Glutamatergic neuron (in vitro differentiated cells): ENCODE data around the gene ZNF587B. TPM values are rescaled to one million over a fixed set of nuclear protein-coding genes. Genes with fewer than 3 reads are reported as not detected.
"Not testable (repeated sequence)": the region's sequence is repeated elsewhere in the genome, so short reads cannot be mapped to it uniquely, and the experiment has no call there.

Source experiments
- DNase-seq: peaks from one replicate; pipeline ENCODE4 v3.0.0; 2022
- H3K27ac Mint-ChIP-seq: one replicate; pipeline ENCODE4 v1.8.0; 2020; ENCODE audit warnings: mild to moderate bottlenecking, mixed read lengths, inconsistent platforms; ENCODE audit not compliant: unreplicated experiment
- H3K27me3 Mint-ChIP-seq: one replicate; pipeline ENCODE4 v1.8.0; 2020; ENCODE audit warnings: mild to moderate bottlenecking, moderate library complexity, mixed read lengths, inconsistent platforms; ENCODE audit not compliant: unreplicated experiment
- H3K36me3 Mint-ChIP-seq: one replicate; pipeline ENCODE4 v1.8.0; 2020; ENCODE audit warnings: mild to moderate bottlenecking, mixed read lengths, inconsistent platforms; ENCODE audit not compliant: unreplicated experiment
- H3K4me1 Mint-ChIP-seq: one replicate; pipeline ENCODE4 v1.8.0; 2020; ENCODE audit warnings: mild to moderate bottlenecking, low read depth, mixed read lengths, inconsistent platforms; ENCODE audit not compliant: unreplicated experiment
- H3K4me3 Mint-ChIP-seq: one replicate; pipeline ENCODE4 v1.8.0; 2020; ENCODE audit warnings: mild to moderate bottlenecking, mixed read lengths, inconsistent platforms; ENCODE audit not compliant: unreplicated experiment
- H3K9me3 Mint-ChIP-seq: one replicate; pipeline ENCODE4 v1.8.0; 2020; ENCODE audit warnings: mild to moderate bottlenecking, moderate library complexity, mixed read lengths, inconsistent platforms; ENCODE audit not compliant: unreplicated experiment
- CTCF ChIP-seq: fragments of 200-600 bp; sonication (generic); IDR thresholded peaks from one replicate; pipeline ENCODE4 v1.5.0; 2021; ENCODE audit not compliant: partially characterized antibody, unreplicated experiment
- total RNA-seq: library from RNA; stranded (reverse); fragmentation: NEBNext Ultra II Directional; extraction: Animal tissue kit (Norgen Biotek cat#: 25700); gene quantifications from one replicate; pipeline ENCODE4 v1.2.1, GENCODE V29; 2021; ENCODE audit not compliant: unreplicated experiment

The ZNF587B gene
- total RNA-seq, 1 donor from 2014 or later, result 16.9 TPM

DNA sequence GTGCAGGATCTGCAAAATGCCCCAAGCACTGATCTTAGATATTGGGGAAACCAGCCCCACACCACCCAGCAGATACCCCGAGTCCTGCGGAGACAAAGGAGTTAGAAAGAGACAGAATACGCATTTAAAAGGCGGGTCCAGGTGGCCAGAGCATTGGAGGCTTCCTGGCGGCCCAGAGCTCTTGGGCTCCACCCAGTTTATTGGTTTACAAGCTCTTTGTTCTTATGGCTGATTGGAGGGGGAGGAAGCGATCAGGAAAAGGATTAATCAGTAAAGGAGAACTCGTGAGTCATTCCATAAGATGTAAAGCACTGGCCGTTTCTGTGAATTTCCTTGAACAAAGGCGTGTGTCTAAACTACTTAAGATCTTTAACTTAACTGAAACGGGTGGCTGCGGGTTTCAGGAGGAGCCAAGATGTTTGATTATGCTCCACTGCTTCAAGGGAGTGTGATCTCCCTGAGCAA is 20.5 kb downstream of the ZNF587B start:
- Mint-ChIP-seq H3K27me3 (peaks cover 8% of the 10 kb centered on the region), H3K4me3 (peak overlapping the region; percentile 98), H3K36me3 (peaks cover 9% of the 10 kb centered on the region), H3K9me3 (peaks cover 16% of the 10 kb centered on the region), H3K4me1 (peaks cover 13% of the 10 kb centered on the region), H3K27ac (peak overlapping the region; percentile 99)
- TF ChIP-seq CTCF, result no peak
- DNase-seq, result peak; percentile 35

DNA sequence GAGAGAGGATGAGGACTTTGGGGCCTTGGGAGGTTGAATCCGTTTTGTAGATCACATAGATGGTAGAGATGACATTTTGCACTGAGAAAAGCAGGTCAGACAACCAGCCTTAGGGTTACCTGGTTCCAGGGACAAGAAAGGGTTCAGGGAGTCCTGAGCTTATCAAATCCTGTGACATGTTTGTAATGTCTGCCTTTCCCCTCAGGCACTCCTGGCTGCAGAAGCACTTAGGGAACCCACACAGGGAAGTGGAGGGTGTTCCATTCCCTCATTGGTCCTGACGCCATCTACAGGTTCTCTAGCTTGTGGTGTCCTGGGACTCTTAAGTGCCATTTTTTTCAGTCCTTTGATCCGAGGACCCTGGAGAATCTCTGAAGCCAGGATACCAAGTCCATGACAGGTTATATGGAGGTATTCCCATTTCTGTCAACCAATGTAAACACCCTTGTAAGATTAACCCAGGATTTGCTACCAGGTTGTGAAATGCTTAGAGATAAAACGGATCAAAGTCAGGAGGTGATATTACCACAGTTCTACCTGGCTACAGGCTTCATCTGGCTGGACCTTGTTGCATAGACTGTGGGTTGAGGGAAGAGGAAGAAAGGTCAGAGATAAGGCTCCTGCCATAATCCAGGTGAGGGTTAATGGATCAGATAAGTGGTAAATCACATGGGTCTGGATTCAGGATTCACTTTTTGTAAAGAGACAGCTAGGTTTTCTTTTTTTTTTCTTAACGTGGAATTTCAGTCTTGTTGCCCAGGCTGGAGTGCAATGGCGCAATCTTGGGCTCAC is 21.9 kb downstream of the ZNF587B start:
- H3K9me3 Mint-ChIP-seq, result peaks cover 16% of the 10 kb centered on the region
- not testable (repeated sequence) for H3K27me3 Mint-ChIP-seq, DNase-seq, H3K36me3 Mint-ChIP-seq
- H3K27ac Mint-ChIP-seq, result peak overlapping the region; percentile 99
- peak overlapping the region; percentile 98 for H3K4me3 Mint-ChIP-seq
- peaks cover 13% of the 10 kb centered on the region for H3K4me1 Mint-ChIP-seq

DNA sequence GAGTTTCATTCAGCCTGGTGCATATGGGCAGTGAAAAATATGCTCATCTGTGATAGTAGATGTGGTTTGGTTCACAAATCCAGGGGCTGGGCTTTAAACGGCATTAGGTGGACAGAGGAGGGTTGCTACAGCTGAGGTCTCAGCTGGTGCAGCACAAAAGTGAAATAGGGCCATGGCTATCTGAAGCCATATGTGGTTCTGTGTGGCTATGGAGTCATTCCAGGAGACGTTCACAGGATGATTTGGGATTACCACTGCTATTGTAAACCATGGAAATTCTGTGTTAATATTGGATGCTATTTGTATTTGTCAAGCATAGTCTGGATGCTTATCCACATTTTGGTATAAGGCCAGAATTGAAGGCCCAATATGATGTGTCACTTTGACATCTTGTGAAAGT is 24.0 kb downstream of the ZNF587B start:
- not testable (repeated sequence) for H3K27me3 Mint-ChIP-seq, H3K36me3 Mint-ChIP-seq, DNase-seq, H3K27ac Mint-ChIP-seq, H3K4me3 Mint-ChIP-seq
- Mint-ChIP-seq H3K9me3 (peaks cover 14% of the 10 kb centered on the region), H3K4me1 (peaks cover 13% of the 10 kb centered on the region)

GRCh38 chr19:57862351-57862750 is 32.3 kb downstream of the ZNF587B start:
- not testable (repeated sequence) for H3K27me3 Mint-ChIP-seq, H3K4me3 Mint-ChIP-seq, H3K9me3 Mint-ChIP-seq, H3K27ac Mint-ChIP-seq, DNase-seq, H3K4me1 Mint-ChIP-seq, H3K36me3 Mint-ChIP-seq

- peaks cover 2% of the 10 kb centered on the region for H3K27me3 Mint-ChIP-seq
- H3K36me3 Mint-ChIP-seq, result peaks cover 5% of the 10 kb centered on the region
- H3K4me3 Mint-ChIP-seq, result no peak overlapping the region
- H3K4me1 Mint-ChIP-seq, result no peaks in the 10 kb centered on the region
- no peak for TF ChIP-seq CTCF
- no peak overlapping the region for H3K27ac Mint-ChIP-seq
- DNase-seq, result no peak
- no peaks in the 10 kb centered on the region for H3K9me3 Mint-ChIP-seq
Observed at GRCh38 chr19:57867868-57868492, 37.9 kb downstream of the ZNF587B start.

DNA sequence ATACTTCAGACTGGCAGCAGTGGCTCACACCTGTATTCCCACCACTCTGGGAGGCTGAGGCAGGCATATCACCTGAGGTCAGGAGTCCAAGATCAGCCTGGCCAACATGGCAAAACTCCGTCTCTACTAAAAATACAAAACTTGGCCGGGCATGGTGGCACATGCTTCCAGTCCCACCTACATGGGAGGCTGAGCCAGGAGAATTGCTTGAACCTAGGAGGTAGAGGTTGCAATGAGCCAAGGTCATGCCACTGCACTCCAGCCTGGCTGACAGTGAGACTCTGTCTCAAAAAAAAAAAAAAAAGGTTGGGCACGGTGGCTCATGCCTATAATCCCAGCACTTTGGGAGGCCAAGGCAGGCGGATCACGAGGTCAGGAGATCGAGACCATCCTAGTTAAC is 39.6 kb downstream of the ZNF587B start:
- not testable (repeated sequence) for H3K4me3 Mint-ChIP-seq, H3K27me3 Mint-ChIP-seq, DNase-seq, H3K27ac Mint-ChIP-seq, H3K4me1 Mint-ChIP-seq
- H3K9me3 Mint-ChIP-seq, result peaks cover 12% of the 10 kb centered on the region
- H3K36me3 Mint-ChIP-seq, result peaks cover 21% of the 10 kb centered on the region

DNA sequence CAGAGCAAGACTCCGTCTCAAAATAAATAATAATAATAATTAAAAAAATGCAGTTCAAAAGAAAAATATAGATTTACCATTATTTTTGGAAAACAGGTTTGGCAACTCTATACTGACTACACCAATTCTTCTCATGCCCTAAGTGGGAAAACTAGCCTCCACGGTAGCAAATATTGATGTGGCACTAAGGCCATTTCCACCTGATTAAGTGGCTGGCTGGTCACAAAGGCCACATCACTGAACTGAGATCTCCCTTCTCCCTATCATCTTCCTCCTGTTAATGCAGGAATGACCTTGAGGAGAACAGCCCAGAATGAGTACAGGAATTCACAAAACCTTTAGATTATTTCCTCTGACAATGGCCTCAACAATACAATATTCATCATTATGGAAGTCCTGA is 40.1 kb downstream of the ZNF587B start:
- no peaks in the 10 kb centered on the region for H3K4me1 Mint-ChIP-seq
- no peak for DNase-seq
- no peak for TF ChIP-seq CTCF
- peaks cover 23% of the 10 kb centered on the region for H3K36me3 Mint-ChIP-seq
- H3K4me3 Mint-ChIP-seq, result no peak overlapping the region
- H3K27ac Mint-ChIP-seq, result no peak overlapping the region
- H3K9me3 Mint-ChIP-seq, result peaks cover 13% of the 10 kb centered on the region
- peaks cover 2% of the 10 kb centered on the region for H3K27me3 Mint-ChIP-seq
